Activated CD4-positive, CD25-positive, alpha-beta regulatory T cell treated with anti-CD3 and anti-CD28 coated beads, Interleukin-2, amount 50 U/mL, for 72 hours (primary cell): ENCODE data around the gene AAGAB.
"Not testable (repeated sequence)": the region's sequence is repeated elsewhere in the genome, so short reads cannot be mapped to it uniquely, and the experiment has no call there.

Source experiments
- DNase-seq: peaks from one replicate; pipeline ENCODE4 v3.0.0; 2021

AAGAB gene

DNA sequence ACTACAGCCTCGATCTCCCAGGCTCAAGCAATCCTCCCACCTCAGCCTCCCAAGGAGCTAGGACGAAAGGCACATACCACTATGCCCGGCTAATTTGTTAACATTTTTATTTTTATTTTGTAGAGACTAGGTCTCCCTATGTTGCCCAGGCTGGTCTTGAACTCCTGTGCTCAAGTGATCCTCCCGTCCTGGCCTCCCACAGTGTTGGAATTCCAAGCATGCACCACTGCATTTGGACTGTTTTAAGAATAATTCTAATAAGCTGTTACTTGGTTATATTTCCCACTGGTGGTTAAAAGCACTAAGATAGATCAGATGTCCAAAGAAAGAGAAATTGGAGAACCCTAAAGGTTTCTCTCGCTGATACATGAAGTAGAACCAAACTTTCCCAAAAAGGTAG is 3.1 kb downstream of the AAGAB start:
- no peak for DNase-seq

DNA sequence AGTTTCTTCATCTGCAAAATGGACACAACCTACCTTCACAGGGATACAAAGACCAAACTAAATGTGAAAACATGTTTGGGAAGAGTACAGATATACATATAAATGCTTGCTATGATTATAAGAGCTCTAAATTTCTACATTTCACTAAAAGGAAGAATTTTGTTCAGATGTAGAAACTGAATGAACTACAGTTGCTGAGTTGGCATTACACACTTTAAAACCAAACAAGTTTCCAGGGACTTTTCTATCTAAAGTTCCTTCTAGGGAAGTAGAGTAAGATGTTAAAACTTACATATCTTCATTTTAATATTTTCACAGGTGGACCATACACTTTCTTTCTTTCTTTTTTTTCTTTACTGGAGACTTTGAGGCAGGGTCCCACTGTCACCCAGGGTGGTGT is 4.6 kb downstream of the AAGAB start:
- DNase-seq = no peak

DNA sequence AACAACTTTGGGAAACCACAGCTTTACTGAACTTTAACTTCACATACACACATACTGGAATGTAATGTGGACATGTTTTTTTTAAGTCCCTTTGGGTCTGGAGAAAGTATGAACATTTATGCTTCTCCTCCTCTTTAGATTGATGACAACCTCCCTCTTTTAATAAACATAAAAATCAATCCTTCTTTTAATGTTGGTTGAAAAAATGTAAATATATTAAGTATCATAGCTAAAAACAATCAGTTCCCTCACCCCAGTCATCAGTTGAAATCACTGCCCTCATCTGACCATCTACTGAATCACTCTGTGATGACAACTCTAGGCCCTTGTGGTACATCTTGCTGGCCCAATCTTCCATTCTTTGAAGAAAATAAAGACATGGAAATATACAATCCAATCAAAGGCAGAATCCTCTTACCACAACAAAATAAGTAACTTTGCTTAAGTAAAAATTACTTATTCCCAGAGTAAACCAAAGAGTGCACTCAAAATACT is 6.4 kb downstream of the AAGAB start:
- DNase-seq = no peak

DNA sequence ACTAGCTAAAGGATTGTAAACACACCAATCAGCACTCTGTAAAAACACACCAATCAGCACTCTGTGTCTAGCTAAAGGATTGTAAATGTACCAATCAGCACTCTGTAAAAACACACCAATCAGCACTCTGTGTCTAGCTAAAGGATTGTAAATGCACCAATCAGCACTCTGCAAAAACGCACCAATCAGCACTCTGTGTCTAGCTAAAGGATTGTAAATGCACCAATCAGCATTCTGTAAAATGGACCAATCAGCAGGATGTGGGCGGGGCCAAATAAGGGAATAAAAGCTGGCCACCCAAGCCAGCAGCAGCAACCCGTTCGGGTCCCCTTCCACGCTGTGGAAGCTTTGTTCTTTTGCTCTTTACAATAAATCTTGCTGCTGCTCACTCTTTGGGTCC is 7.9 kb downstream of the AAGAB start:
- DNase-seq = not testable (repeated sequence)

DNA sequence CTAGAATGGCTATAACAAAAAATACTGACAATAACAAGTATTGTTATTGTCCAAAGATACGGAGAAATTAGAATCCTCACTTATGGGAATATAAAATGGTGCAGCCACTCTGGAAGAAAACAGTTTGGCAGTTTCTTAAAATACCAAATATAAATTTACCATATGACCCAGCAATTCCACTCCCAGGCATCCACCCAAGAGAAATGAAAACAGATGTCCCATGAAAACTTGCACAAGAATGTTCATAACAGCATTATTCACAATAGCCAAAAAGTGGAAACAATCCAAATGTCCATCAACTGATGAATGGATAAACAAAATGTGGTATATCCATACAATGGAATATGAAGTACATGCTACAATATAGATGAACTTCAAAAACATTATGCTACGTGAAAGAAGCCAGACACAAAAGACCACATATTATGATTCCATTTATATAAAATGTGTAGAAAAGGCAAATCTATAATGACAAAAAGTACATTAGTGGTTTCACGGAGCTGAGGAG is 9.4 kb downstream of the AAGAB start:
- DNase-seq = no peak

DNA sequence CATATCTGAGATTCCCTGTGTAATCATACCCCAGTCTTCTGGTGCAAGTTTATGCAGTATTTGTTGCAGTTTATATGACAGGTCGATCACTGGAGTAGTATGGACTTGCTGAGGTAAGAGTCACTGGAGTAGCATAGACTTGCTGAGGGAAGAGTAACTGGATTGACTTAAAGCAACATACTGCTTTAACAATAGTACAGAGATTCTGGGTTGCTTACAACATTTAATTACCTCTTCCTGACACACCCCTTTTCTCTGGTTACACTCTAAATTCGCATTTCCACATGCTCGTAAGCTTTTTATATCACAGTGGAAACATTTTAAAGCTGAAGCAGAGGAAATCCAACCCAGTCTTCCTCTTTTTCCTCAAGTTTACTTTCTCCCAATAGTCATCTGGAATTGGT is 11.8 kb downstream of the AAGAB start:
- DNase-seq = no peak

DNA sequence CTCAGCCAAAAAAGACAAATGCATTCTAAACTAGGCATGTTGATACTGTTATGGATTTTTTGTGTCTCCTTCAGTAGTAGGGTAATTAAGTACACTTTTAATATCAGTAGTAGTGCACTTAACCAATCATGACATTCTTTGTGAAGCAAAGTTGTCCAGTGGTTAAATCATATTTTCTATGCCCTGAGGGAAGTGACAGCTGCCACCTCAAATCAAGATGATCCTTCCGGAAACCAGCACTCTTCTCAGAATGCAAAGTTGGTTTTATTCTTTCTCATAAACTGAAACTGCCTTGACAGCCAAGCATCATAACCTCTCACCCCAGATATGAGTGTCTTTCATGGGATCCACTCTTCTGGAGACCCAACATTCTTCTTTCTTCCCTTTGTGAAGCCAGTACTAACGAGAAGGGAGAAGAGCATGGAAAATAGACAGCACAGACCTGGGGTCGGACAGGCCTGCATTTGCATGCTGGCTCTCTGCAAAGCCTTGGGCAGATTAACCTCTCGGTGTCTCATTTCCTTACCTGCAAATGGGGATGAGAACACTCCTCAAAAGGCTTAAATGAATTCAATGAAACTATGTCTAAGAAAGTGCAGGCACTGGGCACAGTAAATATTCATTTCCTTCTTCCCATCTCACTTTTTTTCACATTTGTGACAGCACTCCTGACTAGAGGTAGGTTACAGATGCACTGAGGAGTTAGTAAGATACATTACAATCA is 13.2 kb downstream of the AAGAB start:
- DNase-seq = no peak

DNA sequence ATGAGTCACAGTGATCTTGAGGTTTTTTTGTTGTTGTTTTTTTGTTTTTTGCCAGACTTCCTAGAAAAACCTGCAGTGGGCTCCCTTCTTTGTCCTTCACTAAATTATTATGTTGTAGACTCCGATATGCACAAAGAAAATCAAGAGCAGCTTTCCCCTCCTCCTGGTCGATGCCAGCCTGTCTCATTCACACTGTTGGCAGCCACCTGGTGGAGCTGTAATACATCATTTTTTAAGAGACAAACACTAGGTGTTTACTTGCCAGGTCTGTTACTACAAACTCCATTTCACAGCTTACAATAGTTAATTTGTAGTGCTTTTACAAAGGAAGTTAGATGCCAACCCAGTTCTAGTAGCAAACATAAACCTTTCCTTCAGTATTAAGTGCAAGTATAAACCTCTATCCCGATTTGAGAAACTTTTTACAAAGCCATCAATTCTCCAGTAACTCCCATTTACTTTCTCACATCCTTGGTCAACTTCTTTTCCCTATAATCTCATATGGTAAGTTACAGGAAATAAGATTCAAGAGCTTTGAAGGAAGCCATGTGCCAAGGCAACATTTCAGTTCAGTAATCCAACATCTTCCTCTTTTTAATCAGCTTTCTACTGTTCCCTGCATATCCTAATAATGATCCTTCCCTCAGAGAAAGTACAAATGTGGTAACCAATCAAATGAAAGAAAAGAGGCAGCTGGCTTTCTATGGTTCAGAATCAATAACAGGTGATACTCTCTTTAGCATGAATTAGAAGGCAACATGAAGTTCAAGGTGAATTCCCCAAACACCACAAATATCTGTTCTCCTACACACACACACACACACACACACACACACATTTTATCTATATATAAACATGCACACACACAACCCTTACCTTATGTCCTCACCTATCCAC is 14.0 kb downstream of the AAGAB start:
- no peak for DNase-seq

DNA sequence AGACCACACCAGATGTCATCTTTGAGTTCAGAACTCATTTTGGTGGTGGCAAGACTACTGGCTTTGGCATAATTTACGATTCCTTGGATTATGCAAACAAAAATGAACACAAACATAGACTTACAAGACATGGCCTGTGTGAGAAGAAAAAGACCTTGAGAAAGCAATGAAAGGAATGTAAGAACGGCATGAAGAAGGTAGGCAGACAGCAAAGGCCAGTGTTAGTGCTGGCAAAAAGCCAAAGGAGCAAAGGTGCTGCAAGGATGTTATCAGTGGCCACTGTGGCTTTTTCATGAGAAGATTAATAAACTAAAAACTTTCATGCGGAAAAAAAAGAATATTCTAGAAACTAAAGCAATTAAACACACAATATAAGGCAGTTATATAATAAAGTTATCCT is 21.9 kb downstream of the AAGAB start:
- DNase-seq = no peak

DNA sequence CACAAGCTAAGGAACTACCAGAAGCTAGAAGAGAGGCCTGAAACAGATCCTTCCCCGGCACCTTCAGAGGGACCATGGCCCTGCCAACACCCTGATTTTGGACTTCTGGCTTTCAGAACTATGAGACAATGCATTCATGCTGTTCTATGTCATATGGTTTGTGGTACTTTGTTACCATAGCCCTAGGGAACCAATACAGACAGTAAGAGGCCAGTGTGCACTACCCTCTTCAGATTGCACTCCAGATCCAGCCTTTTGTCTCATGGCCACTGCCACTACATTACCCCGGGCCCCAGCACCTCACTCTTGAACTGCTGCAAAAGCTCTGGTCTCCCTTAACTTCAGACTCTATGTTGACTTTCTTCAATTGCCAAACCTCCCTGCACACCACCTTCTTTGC is 24.0 kb downstream of the AAGAB start:
- no peak for DNase-seq

DNA sequence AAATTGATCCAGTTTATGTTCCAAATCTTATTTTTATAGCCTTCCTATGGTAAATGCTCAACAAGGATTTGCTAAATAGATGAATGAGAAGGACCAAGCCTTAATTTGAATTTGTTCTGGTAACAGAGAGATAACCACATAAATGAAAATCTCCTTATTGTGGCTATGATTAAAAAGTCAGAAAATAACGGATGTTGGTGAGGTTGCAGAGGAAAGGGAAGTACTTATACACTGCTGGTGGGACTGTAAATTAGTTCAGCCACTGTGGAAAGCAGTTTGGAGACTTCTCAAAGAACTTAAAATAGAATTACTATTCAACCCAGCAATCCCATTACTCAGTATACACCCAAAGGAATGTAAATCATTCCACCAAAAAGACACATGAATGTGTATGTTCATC is 26.2 kb downstream of the AAGAB start:
- no peak for DNase-seq

DNA sequence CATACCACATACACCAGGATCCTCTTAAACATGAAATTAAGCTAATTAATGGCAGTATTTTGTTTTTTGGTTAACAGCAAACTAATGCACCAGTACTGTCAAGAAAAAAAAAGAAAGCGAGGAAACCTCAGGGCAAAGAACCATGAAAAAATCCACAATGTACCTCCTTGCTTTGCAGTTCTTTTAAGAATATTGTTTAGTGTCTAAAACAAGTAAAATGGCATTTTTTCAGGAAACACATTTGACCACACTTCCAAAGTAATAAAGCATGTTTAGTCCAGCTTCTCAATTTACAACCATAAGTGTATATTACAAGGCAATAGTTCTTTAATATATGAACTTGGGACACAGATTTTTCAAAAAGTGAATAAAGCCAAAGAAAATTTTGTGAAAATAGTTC is 26.6 kb downstream of the AAGAB start:
- DNase-seq = no peak

DNA sequence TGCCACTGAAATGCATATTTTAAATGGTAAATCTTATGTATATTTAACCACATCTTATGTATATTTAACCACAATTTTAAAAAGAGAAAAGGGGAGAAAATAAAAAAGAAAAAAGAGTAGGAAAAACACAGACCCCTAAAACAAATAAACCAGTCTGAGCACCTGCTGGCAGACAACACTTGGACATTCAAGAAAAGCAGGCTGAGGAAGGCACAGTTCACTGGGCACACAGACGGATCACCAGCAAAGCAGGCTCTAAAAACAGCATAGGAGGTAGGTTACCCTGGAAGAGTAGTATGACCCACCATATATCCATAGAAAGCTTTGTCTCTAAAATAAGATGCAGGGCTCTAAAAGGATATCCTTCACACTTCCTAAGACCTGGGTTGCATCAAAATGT is 27.0 kb downstream of the AAGAB start:
- no peak for DNase-seq

DNA sequence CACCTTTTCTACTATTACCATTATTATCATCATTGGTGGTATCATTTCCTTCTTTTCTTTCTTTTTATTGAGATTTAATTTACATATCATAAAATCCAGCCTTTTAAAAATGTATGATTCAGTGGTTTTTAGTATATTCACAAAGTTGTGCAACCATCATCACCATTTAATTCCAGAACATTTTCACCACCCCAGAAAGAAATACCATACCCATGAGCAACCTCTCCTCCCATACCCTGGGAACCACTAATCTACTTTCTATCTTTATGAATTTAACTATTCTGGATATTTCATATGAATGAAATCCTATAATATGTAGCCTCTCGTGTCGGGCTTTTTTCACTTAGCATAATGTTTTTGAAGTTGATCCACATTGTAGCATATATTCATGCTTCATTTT is 29.1 kb downstream of the AAGAB start:
- DNase-seq = no peak

DNA sequence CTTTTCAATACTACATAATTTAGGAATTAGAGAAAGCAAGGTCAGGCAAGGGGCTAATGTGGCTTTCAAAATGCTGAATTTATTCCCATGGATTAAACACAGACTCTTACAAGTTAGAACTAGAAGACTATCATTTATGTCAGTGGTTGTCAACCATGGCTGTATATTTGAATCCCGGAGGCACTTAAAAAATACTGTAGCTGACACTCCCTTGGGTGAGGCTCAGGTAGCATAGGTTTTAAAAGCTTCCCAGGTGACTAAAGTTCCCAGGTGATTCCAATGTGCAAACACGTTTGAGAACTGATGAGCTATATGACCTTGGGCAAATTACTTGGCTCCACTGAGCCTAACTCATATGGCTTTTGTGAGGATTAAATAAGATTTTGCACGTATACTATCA is 29.6 kb downstream of the AAGAB start:
- DNase-seq = no peak

DNA sequence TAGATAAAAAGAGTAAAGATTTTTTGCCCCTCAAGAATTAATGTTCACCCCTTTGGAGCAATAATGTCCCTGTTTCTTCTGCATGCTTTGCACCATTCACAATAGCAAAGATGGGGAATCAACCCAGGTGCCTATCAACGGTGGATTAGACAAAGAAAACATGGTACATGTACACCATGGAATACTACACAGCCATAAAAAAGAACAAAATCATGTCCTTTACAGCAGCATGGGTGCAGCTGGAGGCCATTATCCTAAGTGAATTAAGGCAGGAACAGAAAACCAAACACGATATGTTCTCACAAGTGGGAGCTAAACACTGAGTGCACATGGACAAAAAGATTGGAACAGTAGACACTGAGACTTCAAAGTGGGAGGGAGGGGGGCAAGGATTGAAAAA is 35.2 kb downstream of the AAGAB start:
- DNase-seq = no peak

DNA sequence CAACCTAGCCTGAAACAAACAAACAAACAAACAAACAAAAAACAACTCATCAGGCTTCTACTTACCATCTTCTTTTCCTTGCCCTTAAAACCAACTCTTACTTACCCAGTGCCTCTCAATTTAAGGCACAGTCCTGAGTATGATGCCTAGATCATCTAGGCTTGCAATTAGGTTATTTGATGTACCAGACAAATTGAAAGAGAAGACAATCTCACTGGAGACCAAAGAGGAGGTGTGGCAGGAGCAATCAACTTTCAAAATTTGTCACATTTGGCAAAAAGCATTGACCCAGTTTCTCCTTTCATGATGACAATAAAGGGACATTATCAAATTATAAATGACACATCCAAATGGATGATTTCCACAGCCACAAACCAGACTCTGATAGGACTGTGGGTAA is 36.0 kb downstream of the AAGAB start:
- DNase-seq = no peak

DNA sequence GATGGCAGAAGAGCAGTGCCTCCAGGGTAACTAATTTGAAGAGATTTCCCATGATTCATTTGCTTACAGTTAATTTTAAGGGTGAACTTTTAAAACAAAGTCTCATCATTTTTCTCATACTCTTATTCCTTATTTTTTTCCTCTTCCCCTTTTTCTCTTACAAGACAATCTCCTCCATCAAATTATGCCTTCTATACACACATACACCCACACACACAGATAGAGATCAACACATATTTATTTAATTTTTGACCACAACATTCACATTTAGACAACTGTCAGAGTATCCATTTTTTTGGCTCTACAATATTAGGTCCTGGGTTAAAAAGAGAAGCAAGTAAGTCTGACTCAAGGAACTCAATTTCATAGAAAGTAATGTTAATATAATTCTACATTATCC is 37.6 kb downstream of the AAGAB start:
- DNase-seq = no peak

DNA sequence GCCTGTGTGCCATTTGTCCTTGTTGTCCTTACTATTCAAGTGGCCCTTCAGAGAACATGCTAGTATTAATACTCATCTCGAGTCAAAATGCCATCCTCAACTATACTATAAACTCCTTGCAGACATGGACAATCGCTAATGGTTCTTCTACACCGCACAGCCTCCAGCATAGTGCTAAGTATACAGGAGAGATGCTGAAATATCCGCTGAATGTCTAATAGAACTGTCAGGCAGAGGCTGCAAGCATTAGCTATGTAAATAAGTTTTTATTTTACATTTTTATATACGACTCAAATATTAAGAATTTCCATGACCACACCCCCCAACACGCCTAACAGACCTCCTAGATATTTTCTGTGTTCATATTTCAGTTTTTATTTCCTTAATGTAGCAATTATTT is 39.4 kb downstream of the AAGAB start:
- no peak for DNase-seq

DNA sequence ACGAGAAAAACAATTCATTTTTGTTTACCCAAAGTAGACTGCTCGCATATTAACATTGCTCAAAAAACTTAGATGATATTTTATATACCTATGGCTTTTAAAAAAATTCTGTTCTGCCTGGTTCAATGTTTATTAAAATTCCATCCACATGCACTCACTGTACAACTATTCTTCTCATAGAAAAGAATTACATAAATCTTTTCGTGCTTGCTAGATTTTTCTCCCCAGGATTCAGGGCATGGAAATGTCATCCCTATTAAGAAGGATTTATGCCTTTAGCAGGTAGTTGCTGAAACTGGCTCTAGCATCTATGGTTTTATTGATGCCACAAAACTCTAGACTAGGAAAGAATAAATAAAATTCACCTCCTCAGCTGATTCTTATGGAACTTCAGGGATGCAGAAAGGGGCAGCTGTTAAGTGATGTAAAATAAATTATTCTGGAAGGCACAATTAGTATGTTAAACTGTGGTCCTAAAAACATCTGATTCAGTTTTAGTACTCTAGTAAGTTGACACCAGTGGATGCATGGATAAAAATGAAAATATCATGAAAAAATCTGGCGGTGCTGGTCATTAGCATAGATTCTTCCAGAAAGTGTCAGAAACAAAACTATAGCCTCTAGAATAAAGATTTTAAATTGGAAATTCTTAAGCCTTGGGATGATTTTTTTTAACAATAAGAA is 41.6 kb downstream of the AAGAB start:
- no peak for DNase-seq

DNA sequence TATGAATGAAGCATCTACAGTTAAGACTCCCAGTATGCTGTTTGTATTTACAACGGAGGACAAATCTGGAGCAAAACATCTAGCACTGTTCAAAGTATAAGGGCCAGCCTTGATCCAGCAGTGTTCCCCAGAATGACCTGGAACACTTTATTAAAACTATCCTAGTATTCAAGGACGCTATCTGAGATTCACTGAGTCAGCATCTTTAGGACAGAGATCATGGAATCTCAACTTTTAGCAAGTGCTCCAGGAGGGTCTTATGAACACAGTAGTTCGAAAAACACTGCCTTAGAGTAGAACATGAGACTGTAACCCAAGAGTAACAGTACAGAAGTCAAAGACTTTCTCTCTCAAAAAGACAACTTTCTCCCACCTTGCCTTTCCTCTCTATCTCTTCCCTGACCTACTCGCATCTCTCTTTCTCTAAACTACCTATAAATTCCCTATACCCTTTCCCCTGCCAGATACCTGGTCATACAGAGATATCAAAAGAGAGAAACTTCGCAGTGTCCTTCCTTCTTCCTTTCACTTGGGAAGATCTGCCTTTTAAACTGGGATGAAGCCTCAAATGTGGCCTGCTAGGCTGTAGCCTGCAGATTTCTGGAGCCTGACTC is 43.8 kb downstream of the AAGAB start:
- no peak for DNase-seq

DNA sequence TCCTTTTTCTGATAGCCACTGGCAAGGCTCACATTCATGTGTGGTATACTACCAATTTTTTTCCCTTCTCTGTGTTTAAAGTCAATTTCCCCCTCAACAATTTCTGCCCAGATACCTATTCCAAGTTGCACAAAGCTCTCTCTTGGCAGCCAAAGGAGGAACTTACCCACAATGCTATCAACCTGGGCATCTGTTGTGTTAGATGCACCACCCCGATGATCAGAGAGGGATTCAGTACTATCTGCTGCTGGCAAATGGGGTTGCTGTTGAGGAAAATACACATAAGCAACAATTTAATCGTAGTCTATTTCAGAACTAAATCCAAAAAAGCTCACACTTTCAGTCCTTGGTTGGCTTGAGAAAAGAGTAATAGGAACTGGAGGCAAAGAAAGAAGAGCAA is 46.1 kb downstream of the AAGAB start:
- no peak for DNase-seq

DNA sequence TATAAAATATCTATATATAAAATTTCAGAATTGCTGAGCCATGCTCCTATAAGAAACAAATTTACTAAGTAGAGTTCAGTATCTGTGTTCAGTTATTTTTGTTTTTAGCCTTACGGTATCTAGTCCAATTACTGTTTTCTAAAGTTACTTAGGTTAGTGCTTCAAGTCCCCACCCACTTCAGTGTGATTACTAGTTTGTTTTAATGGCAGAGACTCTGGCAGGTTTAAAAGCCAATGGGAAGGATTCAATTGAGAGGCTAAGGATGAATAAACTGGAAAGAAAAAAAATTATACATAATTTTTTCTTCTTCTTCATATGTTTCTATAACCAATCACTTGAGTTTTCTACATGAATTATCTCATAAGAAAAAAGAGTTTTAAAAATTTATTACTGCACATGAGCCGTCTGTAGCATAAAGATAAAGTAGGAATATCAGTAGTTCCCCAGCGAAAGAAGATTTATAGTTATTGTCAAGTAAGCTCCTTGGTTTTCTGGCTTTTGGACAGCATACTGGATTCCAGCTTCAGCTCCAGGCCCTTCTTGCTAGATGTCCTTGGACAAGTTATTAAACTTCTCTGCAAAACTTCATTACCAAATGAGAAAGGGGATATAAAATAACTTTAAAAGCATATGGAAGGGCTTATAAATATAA is 46.8 kb downstream of the AAGAB start:
- DNase-seq = no peak
